Measurements from ENCODE around the gene SLITRK4.

DNA sequence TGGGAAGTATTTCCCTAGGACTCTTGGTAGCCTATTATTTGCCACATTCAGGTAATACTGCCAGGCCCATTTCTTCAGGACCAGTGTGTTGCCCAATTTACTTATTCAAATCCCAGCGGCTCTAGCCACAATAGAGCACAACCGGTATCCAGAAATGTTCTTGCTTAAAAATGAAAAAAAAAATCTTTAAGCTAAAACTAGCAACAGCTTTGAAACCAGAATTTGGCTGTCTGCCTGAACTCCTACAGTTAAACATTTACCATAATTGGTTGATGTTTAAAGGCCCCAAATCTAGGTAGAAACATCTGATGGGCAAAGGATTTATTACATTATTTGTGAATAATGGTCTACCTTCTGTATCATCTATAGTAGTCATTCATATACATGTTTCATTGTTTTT lies 930 bp upstream of the SLITRK4 start:
- TF ChIP-seq, protein P1, sequence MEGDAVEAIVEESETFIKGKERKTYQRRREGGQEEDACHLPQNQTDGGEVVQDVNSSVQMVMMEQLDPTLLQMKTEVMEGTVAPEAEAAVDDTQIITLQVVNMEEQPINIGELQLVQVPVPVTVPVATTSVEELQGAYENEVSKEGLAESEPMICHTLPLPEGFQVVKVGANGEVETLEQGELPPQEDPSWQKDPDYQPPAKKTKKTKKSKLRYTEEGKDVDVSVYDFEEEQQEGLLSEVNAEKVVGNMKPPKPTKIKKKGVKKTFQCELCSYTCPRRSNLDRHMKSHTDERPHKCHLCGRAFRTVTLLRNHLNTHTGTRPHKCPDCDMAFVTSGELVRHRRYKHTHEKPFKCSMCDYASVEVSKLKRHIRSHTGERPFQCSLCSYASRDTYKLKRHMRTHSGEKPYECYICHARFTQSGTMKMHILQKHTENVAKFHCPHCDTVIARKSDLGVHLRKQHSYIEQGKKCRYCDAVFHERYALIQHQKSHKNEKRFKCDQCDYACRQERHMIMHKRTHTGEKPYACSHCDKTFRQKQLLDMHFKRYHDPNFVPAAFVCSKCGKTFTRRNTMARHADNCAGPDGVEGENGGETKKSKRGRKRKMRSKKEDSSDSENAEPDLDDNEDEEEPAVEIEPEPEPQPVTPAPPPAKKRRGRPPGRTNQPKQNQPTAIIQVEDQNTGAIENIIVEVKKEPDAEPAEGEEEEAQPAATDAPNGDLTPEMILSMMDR (IDR thresholded peaks at IDR 0.05): no peak
- TF ChIP-seq POLR2A (IDR thresholded peaks at IDR 0.05): no peak
- TF ChIP-seq POLR2AphosphoS5 (IDR thresholded peaks at IDR 0.05): no peak
